Measurements from ENCODE around the gene ANG.

The ANG gene

GRCh38 chr14:20676072-20676471 lies 12.5 kb upstream of the ANG start:
- DNase-seq, result no peak

- DNase-seq, result peak in 2 of 4 experiments; percentile 41 to 48
Observed at GRCh38 chr14:20679907-20680306, 8.7 kb upstream of the ANG start.

GRCh38 chr14:20680363-20680762 lies 8.2 kb upstream of the ANG start:
- DNase-seq, result no peak

- DNase-seq, result no peak
Observed at GRCh38 chr14:20680843-20681347, 7.7 kb upstream of the ANG start.

GRCh38 chr14:20681348-20682126 lies 7.0 kb upstream of the ANG start:
- DNase-seq, result peak; percentile 86 to 91 (median 90)

GRCh38 chr14:20682127-20682434 lies 6.5 kb upstream of the ANG start:
- no peak for DNase-seq

GRCh38 chr14:20682435-20683124 lies 6.0 kb upstream of the ANG start:
- DNase-seq, result peak; percentile 82 to 95 (median 92)

- peak; percentile 83 to 87 (median 85) for DNase-seq
Observed at GRCh38 chr14:20683125-20683890, 5.3 kb upstream of the ANG start.

GRCh38 chr14:20683891-20684661 lies 4.5 kb upstream of the ANG start, which contains the start of gene RNASE4:
RNASE4 (plus strand) TSS chr14:20684560; CDS start chr14:20699372, 14,812 bp downstream.
- peak; percentile 70 to 85 (median 79) for DNase-seq

GRCh38 chr14:20684662-20685456 lies 3.7 kb upstream of the ANG start:
- peak; percentile 12 to 48 (median 32) for DNase-seq

- no peak for DNase-seq
Observed at GRCh38 chr14:20686386-20687143, 2.0 kb upstream of the ANG start.

- no peak for DNase-seq
Observed at GRCh38 chr14:20687362-20688166, 1.0 kb upstream of the ANG start.

GRCh38 chr14:20690848-20691640 lies 2.5 kb downstream of the ANG start:
- DNase-seq, result peak; percentile 70 to 88 (median 84)

GRCh38 chr14:20692116-20692751 lies 3.7 kb downstream of the ANG start:
- DNase-seq, result no peak

GRCh38 chr14:20696764-20697163 lies 8.2 kb downstream of the ANG start:
- DNase-seq, result peak in 3 of 4 experiments; percentile 15 to 50 (median 41)

GRCh38 chr14:20697273-20698017 lies 8.9 kb downstream of the ANG start:
- DNase-seq, result peak; percentile 86 to 91 (median 89)

- DNase-seq, result no peak
Observed at GRCh38 chr14:20698018-20698329, 9.4 kb downstream of the ANG start.

GRCh38 chr14:20698934-20699333 lies 10.4 kb downstream of the ANG start:
- no peak for DNase-seq

All from suppressor macrophage (primary cell).